B cell (primary cell): Measurements from ENCODE around the gene EHD4.

Experiments
- EZH2 ChIP-seq: IDR thresholded peaks from 2 replicates; pipeline ENCODE4 v1.6.1; 2012; ENCODE audit warnings: borderline replicate concordance, low read depth, mild to moderate bottlenecking, moderate library complexity, low read length; ENCODE audit not compliant: insufficient read depth, poor library complexity, severe bottlenecking
- TF ChIP-seq, protein P1 (sequence below): fragments of 200-600 bp; IDR thresholded peaks from one replicate; pipeline ENCODE4 v1.8.0; 2022; ENCODE audit warnings: antibody characterized with exemption, mild to moderate bottlenecking

DNA sequence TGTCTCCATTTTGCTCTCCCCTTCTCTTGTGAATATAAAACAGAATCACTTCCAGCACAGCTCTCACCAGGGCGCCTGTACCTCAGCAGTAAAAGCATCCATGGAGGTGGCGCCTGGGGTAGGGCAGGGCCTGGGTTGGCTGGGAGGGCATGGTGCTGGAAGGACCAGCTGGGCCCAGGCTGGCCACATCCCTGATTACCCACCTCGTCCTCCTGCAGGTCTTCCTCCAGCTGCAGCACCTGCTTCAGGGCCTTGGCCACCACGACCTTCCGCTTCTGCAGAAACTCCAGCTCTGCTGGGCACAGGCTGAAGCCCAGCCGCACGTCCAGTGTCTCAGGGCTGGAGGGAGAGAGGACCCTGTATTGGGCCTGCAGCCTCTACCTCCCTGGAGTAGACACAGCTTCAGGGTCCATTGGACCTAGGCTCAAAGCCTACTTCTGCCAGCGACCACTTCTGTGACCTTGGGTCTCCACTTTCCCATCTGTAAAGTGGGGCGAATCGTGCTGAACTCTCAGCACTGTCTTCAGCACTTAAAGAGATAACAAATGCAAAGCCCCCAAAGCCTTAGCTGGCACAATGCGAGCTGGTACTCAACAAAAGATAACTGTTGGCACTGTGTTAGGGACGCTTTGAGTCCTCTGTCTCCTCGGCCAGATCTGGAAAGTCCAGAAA is 24.7 kb upstream of the EHD4 start:
- TF ChIP-seq, protein P1, sequence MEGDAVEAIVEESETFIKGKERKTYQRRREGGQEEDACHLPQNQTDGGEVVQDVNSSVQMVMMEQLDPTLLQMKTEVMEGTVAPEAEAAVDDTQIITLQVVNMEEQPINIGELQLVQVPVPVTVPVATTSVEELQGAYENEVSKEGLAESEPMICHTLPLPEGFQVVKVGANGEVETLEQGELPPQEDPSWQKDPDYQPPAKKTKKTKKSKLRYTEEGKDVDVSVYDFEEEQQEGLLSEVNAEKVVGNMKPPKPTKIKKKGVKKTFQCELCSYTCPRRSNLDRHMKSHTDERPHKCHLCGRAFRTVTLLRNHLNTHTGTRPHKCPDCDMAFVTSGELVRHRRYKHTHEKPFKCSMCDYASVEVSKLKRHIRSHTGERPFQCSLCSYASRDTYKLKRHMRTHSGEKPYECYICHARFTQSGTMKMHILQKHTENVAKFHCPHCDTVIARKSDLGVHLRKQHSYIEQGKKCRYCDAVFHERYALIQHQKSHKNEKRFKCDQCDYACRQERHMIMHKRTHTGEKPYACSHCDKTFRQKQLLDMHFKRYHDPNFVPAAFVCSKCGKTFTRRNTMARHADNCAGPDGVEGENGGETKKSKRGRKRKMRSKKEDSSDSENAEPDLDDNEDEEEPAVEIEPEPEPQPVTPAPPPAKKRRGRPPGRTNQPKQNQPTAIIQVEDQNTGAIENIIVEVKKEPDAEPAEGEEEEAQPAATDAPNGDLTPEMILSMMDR: no peak
- no peak for TF ChIP-seq EZH2
